Mesothelial cell of epicardium (in vitro differentiated cells): Measurements from ENCODE around the gene CYP2S1. TPM values are rescaled to one million over a fixed set of nuclear protein-coding genes. Genes with fewer than 3 reads are reported as not detected.

Experiments used
- DNase-seq, 2 experiments: peaks; one replicate each; pipeline ENCODE4 v3.0.0; 2021; ENCODE audit warnings: low spot score in 2 of 2; ENCODE audit not compliant: unreplicated experiment in 2 of 2
- H3K27ac Mint-ChIP-seq: 2 replicates; pipeline ENCODE4 v1.8.0; 2021; ENCODE audit warnings: mixed read lengths
- H3K27me3 Mint-ChIP-seq: 2 replicates; pipeline ENCODE4 v1.8.0; 2021; ENCODE audit warnings: low read depth, mixed read lengths
- H3K36me3 Mint-ChIP-seq: 2 replicates; pipeline ENCODE4 v1.8.0; 2021; ENCODE audit warnings: mixed read lengths
- H3K4me1 Mint-ChIP-seq: 2 replicates; pipeline ENCODE4 v1.8.0; 2021; ENCODE audit warnings: mixed read lengths
- H3K4me3 Mint-ChIP-seq: 2 replicates; pipeline ENCODE4 v1.8.0; 2021; ENCODE audit warnings: mild to moderate bottlenecking, moderate library complexity, mixed read lengths
- H3K9me3 Mint-ChIP-seq: 2 replicates; pipeline ENCODE4 v1.8.0; 2021; ENCODE audit warnings: mixed read lengths
- CTCF ChIP-seq: fragments of 200-600 bp; sonication (generic); IDR thresholded peaks from one replicate; pipeline ENCODE4 v1.5.0; 2021; ENCODE audit warnings: antibody characterized with exemption; ENCODE audit not compliant: unreplicated experiment
- total RNA-seq: library from RNA; stranded (reverse); gene quantifications from 3 replicates; pipeline ENCODE4 v1.2.1, GENCODE V29; 2021

The CYP2S1 gene
- total RNA-seq, 1 donor from 2014 or later = 15.5 TPM

GRCh38 chr19:41193430-41194156, 574 bp downstream of the CYP2S1 start:
- Mint-ChIP-seq H3K27me3 (peaks cover 1% of the 10 kb centered on the region), H3K4me1 (peaks cover 31% of the 10 kb centered on the region), H3K27ac (peak overlapping the region; percentile 78), H3K36me3 (peaks cover 3% of the 10 kb centered on the region), H3K9me3 (no peaks in the 10 kb centered on the region), H3K4me3 (peak overlapping the region; percentile 70)
- no peak for TF ChIP-seq CTCF
- DNase-seq = no peak

- DNase-seq = no peak
- Mint-ChIP-seq H3K36me3 (peaks cover 5% of the 10 kb centered on the region), H3K4me3 (peak overlapping the region; percentile 70), H3K27me3 (peaks cover 1% of the 10 kb centered on the region), H3K4me1 (peaks cover 30% of the 10 kb centered on the region), H3K9me3 (no peaks in the 10 kb centered on the region), H3K27ac (peak overlapping the region; percentile 78)
- TF ChIP-seq CTCF = no peak
Observed at GRCh38 chr19:41194157-41194552, 1.1 kb downstream of the CYP2S1 start.

GRCh38 chr19:41195675-41196497, 2.9 kb downstream of the CYP2S1 start:
- DNase-seq = no peak
- TF ChIP-seq CTCF = no peak
- Mint-ChIP-seq H3K4me1 (peaks cover 18% of the 10 kb centered on the region), H3K4me3 (no peak overlapping the region), H3K9me3 (no peaks in the 10 kb centered on the region), H3K27ac (no peak overlapping the region), H3K27me3 (peaks cover 1% of the 10 kb centered on the region), H3K36me3 (peaks cover 5% of the 10 kb centered on the region)

- TF ChIP-seq CTCF = no peak
- DNase-seq = no peak
- H3K36me3 Mint-ChIP-seq = peaks cover 11% of the 10 kb centered on the region
- no peaks in the 10 kb centered on the region for H3K9me3 Mint-ChIP-seq
- H3K27ac Mint-ChIP-seq = no peak overlapping the region
- peaks cover 7% of the 10 kb centered on the region for H3K4me1 Mint-ChIP-seq
- H3K4me3 Mint-ChIP-seq = no peak overlapping the region
- no peaks in the 10 kb centered on the region for H3K27me3 Mint-ChIP-seq
Observed at GRCh38 chr19:41198559-41198958, 5.5 kb downstream of the CYP2S1 start.

GRCh38 chr19:41203371-41203770, 10.4 kb downstream of the CYP2S1 start:
- Mint-ChIP-seq H3K9me3 (no peaks in the 10 kb centered on the region), H3K27me3 (no peaks in the 10 kb centered on the region), H3K27ac (no peak overlapping the region), H3K36me3 (peaks cover 14% of the 10 kb centered on the region), H3K4me3 (no peak overlapping the region), H3K4me1 (peaks cover 2% of the 10 kb centered on the region)
- TF ChIP-seq CTCF = no peak
- DNase-seq = no peak
